HepG2 (cell line): Measurements from ENCODE around the gene PAQR5. TPM values are rescaled to one million over a fixed set of nuclear protein-coding genes. Genes with fewer than 3 reads are reported as not detected.

Experiments used
- ATF7-NPFF ChIP-seq: sonication (generic); formaldehyde crosslinking; IDR thresholded peaks from 2 replicates; pipeline ENCODE4 v1.8.1; 2023; ENCODE audit warnings: mild to moderate bottlenecking, low read depth, missing genetic modification reagents, moderate library complexity
- FOXA1 ChIP-seq, 2 experiments: fragments of 450-650 bp in 1 of 2; sonication (generic) in 1 of 2; formaldehyde crosslinking in 1 of 2; IDR thresholded peaks; 2 replicates each; pipeline versions ENCODE4 v1.4.0 to v1.6.1; 2016 to 2020; ENCODE audit warnings: missing genetic modification reagents in 1 of 2
- KIAA2018 ChIP-seq: sonication (generic); formaldehyde crosslinking; IDR thresholded peaks from 2 replicates; pipeline ENCODE4 v1.5.0; 2020; ENCODE audit warnings: mild to moderate bottlenecking, missing genetic modification reagents, borderline replicate concordance
- PRDM15 ChIP-seq: sonication (generic); formaldehyde crosslinking; IDR thresholded peaks from 2 replicates; pipeline ENCODE4 v1.4.0; 2020; ENCODE audit warnings: missing genetic modification reagents
- SOX5 ChIP-seq: IDR thresholded peaks from 2 replicates; pipeline ENCODE4 v1.6.1; 2016; ENCODE audit warnings: borderline replicate concordance
- ZFX ChIP-seq: sonication (generic); formaldehyde crosslinking; IDR thresholded peaks from 2 replicates; pipeline ENCODE4 v1.4.0; 2020; ENCODE audit warnings: mild to moderate bottlenecking, low read depth, missing genetic modification reagents, moderate library complexity
- ZNF20 ChIP-seq: sonication (generic); formaldehyde crosslinking; IDR thresholded peaks from 2 replicates; pipeline ENCODE4 v1.4.0; 2020; ENCODE audit warnings: mild to moderate bottlenecking, moderate library complexity, missing genetic modification reagents
- ZNF33B ChIP-seq: sonication (generic); formaldehyde crosslinking; IDR thresholded peaks from 2 replicates; pipeline ENCODE4 v1.5.1; 2020; ENCODE audit warnings: mild to moderate bottlenecking, missing genetic modification reagents
- polyA plus RNA-seq, 8 experiments: library from polyadenylated mRNA; depleted of rRNA in 3 of 8; stranded (reverse) in 7 of 8; unstranded in 1 of 8; fragments of >200 nt; fragmentation: Illumina TruSeq in 4 of 8; extraction: Trizol in 4 of 8; gene quantifications; 2 replicates each; pipeline versions ENCODE4 v1.2.1 to v1.2.3, GENCODE V29; 2011 to 2016; ENCODE audit warnings: low read depth in 4 of 8, missing spikeins in 1 of 8, mixed read lengths in 1 of 8; ENCODE audit not compliant: insufficient read depth in 1 of 8
- total RNA-seq, 5 experiments: library from RNA; depleted of rRNA; stranded (reverse); fragments of >200 nt; fragmentation: Illumina TruSeq; extraction: Trizol; gene quantifications; 2 replicates each; pipeline ENCODE4 v1.2.3, GENCODE V29; 2016; ENCODE audit warnings: low read depth in 1 of 5
- TF ChIP-seq, protein P1 (sequence below), 2 experiments: sonication (generic) in 1 of 2; formaldehyde crosslinking in 1 of 2; IDR thresholded peaks; 2 replicates each; pipeline versions ENCODE4 v1.6.1 to v1.9.0; 2014 to 2022; ENCODE audit warnings: antibody characterized with exemption in 1 of 2, borderline replicate concordance in 1 of 2, inconsistent platforms in 1 of 2, low read depth in 1 of 2, missing genetic modification reagents in 1 of 2

Gene PAQR5
- total and polyA plus RNA-seq, 2 of the 13 experiments (the other 11 are each of a cell fraction or from before 2014, with no cell fraction given) = 0.53 to 1.3 TPM

DNA sequence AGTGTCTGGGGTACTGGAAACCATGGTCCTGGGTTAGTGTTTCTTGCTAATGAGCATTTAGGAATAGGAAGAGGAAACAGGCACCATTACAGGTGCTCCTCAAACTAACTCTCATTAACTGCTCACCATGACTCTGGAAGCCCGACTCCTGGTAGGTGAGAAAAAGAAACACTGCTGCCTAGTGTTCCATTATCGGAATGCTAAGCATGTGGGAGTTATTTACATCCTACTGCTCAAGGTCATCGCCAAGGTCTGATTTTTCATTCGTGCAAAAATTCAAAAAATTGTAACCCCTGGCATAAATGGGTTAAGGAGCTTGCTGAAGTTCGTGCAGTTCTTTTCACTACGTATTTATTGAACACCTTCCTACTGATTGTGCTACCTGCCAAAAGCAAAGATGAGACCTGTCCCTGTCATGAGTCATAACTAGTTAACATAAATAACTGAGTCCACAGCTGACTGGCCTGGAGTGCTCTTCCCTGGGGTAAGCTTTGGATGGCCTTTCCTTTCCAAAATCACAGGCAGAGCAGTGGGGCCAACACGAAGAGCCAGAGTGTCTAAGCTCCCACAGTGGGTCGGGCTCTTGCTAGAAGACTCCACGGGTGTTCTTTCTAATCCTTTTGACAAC, 22.7 kb upstream of the PAQR5 start (continued):
- TF ChIP-seq, protein P1, sequence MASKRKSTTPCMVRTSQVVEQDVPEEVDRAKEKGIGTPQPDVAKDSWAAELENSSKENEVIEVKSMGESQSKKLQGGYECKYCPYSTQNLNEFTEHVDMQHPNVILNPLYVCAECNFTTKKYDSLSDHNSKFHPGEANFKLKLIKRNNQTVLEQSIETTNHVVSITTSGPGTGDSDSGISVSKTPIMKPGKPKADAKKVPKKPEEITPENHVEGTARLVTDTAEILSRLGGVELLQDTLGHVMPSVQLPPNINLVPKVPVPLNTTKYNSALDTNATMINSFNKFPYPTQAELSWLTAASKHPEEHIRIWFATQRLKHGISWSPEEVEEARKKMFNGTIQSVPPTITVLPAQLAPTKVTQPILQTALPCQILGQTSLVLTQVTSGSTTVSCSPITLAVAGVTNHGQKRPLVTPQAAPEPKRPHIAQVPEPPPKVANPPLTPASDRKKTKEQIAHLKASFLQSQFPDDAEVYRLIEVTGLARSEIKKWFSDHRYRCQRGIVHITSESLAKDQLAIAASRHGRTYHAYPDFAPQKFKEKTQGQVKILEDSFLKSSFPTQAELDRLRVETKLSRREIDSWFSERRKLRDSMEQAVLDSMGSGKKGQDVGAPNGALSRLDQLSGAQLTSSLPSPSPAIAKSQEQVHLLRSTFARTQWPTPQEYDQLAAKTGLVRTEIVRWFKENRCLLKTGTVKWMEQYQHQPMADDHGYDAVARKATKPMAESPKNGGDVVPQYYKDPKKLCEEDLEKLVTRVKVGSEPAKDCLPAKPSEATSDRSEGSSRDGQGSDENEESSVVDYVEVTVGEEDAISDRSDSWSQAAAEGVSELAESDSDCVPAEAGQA (IDR thresholded peaks at IDR 0.05; ENCODE audit: low read depth) = no peak
- TF ChIP-seq, protein P1 (CRISPR knock-in tag; IDR thresholded peaks at IDR 0.05; ENCODE audit: borderline replicate concordance) = no peak
- TF ChIP-seq ZNF33B = no peak
- no peak for TF ChIP-seq FOXA1 (IDR thresholded peaks at IDR 0.05)
- TF ChIP-seq FOXA1 (CRISPR knock-in tag; IDR thresholded peaks at IDR 0.05) = peak; percentile 73
- no peak for TF ChIP-seq ZNF20 (CRISPR knock-in tag)
- no peak for TF ChIP-seq ZFX (CRISPR knock-in tag)
- TF ChIP-seq SOX5 (CRISPR knock-in tag) = no peak; the same call in 1 of the 2 replicates
- TF ChIP-seq PRDM15 (CRISPR knock-in tag) = no peak
- no peak for TF ChIP-seq ATF7-NPFF
- no peak for TF ChIP-seq KIAA2018 (CRISPR knock-in tag)
